Ramos (cell line): Measurements from ENCODE around the gene DMRT2.

Experiments
- in situ Hi-C: fragments of 300-500 bp; cut with MboI; formaldehyde crosslinking; loops from one replicate; pipeline ENCODE4 v1.14.3; 2022; ENCODE audit warnings: low sequenced_read_pairs; ENCODE audit not compliant: unreplicated experiment

Gene DMRT2

GRCh38 chr9:1085086-1085485 lies 34.9 kb downstream of the DMRT2 start:
- in situ Hi-C loops, result no loop called here

GRCh38 chr9:1086517-1086916 lies 36.4 kb downstream of the DMRT2 start:
- in situ Hi-C loops, result no loop called here

GRCh38 chr9:1087120-1087881 lies 37.1 kb downstream of the DMRT2 start:
- in situ Hi-C loops, result no loop called here

GRCh38 chr9:1094749-1095148 lies 44.6 kb downstream of the DMRT2 start:
- in situ Hi-C loops, result no loop called here

- in situ Hi-C loops, result no loop called here
These were observed 46.2 kb downstream of the DMRT2 start for GRCh38 chr9:1096155-1096964.

- in situ Hi-C loops, result no loop called here
These were observed 48.4 kb downstream of the DMRT2 start for GRCh38 chr9:1098551-1098950.

GRCh38 chr9:1100201-1100600 lies 50.0 kb downstream of the DMRT2 start:
- in situ Hi-C loops, result no loop called here

GRCh38 chr9:1100945-1101344 lies 50.8 kb downstream of the DMRT2 start:
- in situ Hi-C loops, result no loop called here

- in situ Hi-C loops, result no loop called here
These were observed 51.9 kb downstream of the DMRT2 start for GRCh38 chr9:1101846-1102641.

- in situ Hi-C loops, result no loop called here
These were observed 52.4 kb downstream of the DMRT2 start for GRCh38 chr9:1102642-1102970.
